ENCODE measurements around the gene SUGCT. TPM values are rescaled to one million over a fixed set of nuclear protein-coding genes. Genes with fewer than 3 reads are reported as not detected.
"Not testable (repeated sequence)": the region's sequence is repeated elsewhere in the genome, so short reads cannot be mapped to it uniquely, and the experiment has no call there.

The SUGCT gene
- total RNA-seq, 1 donor from 2014 or later = 0.79 TPM

GRCh38 chr7:40248681-40249080, 113.9 kb downstream of the SUGCT start:
- DNase-seq (ENCODE audit: low read depth in 2 of 2) = no peak

GRCh38 chr7:40253444-40253843, 118.6 kb downstream of the SUGCT start:
- DNase-seq (ENCODE audit: low read depth in 2 of 2) = not testable (repeated sequence)

GRCh38 chr7:40263752-40264390, 129.1 kb downstream of the SUGCT start:
- no peak for DNase-seq (ENCODE audit: low read depth in 2 of 2)

DNA sequence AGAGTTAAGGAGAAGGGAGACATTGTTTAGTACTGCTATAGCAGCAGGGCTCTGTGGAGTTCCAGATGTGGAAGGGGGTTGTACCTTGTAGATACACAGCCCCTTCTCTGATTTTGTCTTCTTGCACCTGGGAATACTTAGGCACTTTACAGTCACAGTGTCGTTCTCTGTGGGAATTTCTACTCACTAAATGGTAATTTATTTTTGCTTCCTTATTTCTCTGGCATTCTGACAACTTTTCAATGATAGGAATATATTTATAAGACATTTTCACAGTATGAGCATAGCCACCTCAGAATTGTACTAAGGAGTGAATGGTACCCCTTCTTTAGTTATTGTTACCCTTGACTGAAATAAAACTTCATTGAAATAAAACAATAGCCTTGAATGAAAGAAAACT, 132.8 kb downstream of the SUGCT start:
- DNase-seq (ENCODE audit: low read depth in 2 of 2) = no peak

DNA sequence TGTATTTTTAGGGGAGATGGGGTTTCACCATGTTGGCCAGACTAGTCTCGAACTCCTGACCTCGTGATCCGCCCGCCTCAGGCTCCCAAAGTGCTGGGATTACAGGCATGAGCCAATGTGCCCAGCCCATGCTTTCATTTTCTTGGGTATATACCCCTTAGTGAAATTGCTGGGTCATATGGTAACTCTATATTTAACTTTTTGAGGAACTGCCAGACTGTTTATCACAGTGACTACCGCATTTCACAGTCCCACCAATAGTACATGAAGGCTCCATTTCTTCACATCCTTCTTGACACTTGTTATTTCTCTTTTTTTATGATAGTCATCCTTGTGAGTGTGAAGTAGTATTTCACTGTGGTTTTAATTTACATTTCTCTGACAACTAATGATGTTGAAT, 134.0 kb downstream of the SUGCT start:
- DNase-seq (ENCODE audit: low read depth in 2 of 2) = not testable (repeated sequence)

DNA sequence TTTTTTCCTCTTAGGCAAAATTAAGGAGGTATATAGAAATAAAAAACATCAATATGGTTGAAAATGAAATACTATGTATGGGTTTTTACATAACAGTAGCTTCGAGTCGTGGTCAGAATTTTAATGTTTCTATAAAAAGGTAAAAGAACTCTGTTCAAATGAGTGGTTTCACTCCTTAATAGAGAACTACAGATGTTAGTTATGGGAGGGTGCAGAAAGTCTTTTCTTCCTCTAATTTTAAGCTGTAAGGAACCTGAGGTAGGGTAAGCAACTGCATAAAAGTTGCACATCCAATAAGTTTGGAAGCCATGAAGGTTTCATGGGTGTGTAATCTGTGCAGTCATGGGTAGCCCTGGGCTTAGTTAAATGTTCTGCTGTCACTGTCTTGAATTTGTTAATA, 141.3 kb downstream of the SUGCT start:
- DNase-seq (ENCODE audit: low read depth in 2 of 2) = no peak

GRCh38 chr7:40279991-40280390, 145.2 kb downstream of the SUGCT start:
- DNase-seq (ENCODE audit: low read depth in 2 of 2) = no peak

- DNase-seq (ENCODE audit: low read depth in 2 of 2) = no peak
These were observed 148.1 kb downstream of the SUGCT start for GRCh38 chr7:40282858-40283257.

GRCh38 chr7:40283391-40283790, 148.6 kb downstream of the SUGCT start:
- DNase-seq (ENCODE audit: low read depth in 2 of 2) = no peak

DNA sequence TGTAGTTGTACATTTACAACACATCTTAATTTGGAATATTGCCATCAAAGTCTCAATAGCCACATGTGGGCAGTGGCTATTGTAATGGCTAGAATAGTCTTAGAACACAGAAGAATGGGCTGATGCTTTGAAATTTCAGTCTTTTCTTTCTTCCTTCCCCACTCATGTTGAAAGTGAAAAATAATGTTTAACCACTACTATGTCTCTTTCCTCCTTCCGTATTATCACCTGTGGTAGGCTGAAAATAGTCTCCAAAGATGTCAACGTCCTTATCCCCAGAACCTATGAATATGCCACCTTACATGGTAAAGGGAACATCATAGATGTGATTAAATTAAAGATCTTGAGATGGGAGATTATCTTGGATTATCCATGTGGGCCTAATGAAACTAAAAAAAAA, 154.0 kb downstream of the SUGCT start:
- no peak for DNase-seq (ENCODE audit: low read depth in 2 of 2)

DNA sequence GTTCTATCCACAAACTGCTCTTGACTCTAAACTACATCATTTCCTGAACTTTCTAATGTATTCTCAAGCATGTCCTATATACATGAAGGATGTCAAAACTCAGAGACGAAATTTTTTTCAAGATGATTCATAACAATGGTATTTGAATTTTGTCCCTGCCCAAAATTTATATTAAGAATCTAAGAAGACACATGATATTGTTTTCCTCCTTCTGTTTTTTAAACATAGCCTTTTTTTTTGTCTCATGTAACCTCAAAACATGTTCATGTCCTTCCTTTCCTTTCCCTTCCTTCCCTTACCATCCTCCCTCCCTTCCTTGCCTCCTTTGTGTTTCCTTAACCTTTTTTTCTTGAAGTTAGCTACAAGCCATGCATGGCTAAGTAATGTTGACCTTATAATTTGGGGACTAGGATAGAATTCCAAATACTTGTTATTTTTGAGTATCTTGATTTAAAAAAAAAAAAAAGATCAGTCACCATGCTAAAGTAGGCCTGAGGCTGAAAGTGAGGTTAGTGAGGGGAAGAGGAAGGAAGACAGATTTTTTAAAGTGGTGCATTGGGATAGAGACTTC, 163.0 kb downstream of the SUGCT start:
- peak in 1 of 2 donors; percentile 55 for DNase-seq (ENCODE audit: low read depth in 2 of 2)

GRCh38 chr7:40298421-40298820, 163.6 kb downstream of the SUGCT start:
- peak; percentile 8 to 17 for DNase-seq (ENCODE audit: low read depth in 2 of 2)

GRCh38 chr7:40299097-40299496, 164.3 kb downstream of the SUGCT start:
- peak; percentile 85 to 94 for DNase-seq (ENCODE audit: low read depth in 2 of 2)

GRCh38 chr7:40300146-40300670, 165.4 kb downstream of the SUGCT start:
- DNase-seq (ENCODE audit: low read depth in 2 of 2) = no peak

GRCh38 chr7:40301486-40302068, 166.8 kb downstream of the SUGCT start:
- DNase-seq (ENCODE audit: low read depth in 2 of 2) = no peak

- DNase-seq (ENCODE audit: low read depth in 2 of 2) = peak; percentile 2 to 55
These were observed 169.2 kb downstream of the SUGCT start for GRCh38 chr7:40303996-40304395.

- DNase-seq (ENCODE audit: low read depth in 2 of 2) = peak in 1 of 2 donors; percentile 31
These were observed 170.4 kb downstream of the SUGCT start for GRCh38 chr7:40305229-40305628.

- DNase-seq (ENCODE audit: low read depth in 2 of 2) = peak in 1 of 2 donors; percentile 61
These were observed 171.2 kb downstream of the SUGCT start for GRCh38 chr7:40306025-40306424.

DNA sequence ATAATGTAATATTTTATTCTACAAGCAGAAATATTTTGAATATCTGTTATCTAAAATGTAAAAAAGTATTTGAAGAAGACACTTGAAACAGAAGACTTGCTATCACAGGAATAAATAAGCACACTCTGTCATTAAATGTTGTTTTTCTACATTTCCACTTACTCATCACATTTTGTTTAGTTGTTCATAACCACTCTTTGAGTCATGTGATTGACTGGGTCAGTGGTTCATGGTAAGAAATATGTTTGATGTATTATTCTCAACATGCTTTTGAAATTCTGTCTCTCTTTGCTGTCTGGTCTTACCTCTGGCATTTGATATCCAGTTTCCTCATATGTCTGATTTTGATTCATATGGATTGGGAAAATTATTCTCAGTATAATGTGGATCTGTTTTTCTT, 171.8 kb downstream of the SUGCT start:
- peak; percentile 64 to 72 for DNase-seq (ENCODE audit: low read depth in 2 of 2)

- peak; percentile 22 to 75 for DNase-seq (ENCODE audit: low read depth in 2 of 2)
These were observed 175.5 kb downstream of the SUGCT start for GRCh38 chr7:40310258-40310657.

DNA sequence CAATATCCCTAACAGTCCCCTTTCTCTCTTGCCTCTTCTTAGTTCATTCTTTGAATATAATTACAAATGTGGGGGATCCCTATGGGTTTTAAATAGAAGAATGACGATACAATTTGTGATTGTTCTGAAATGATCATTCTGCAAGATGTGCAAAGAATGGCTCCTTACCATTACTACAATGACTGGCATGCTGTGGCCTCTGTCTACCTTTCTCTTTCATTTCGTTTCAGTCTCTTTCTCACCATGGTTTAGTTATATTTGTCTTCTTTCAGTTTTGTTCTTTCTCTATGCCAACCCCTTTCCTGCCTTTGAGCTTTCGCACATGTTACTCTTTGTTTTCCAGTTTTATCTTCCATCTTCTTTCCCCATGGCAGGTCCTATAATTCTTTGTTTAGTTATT, 176.5 kb downstream of the SUGCT start:
- DNase-seq (ENCODE audit: low read depth in 2 of 2) = no peak

GRCh38 chr7:40315277-40315676, 180.5 kb downstream of the SUGCT start:
- DNase-seq (ENCODE audit: low read depth in 2 of 2) = no peak

DNA sequence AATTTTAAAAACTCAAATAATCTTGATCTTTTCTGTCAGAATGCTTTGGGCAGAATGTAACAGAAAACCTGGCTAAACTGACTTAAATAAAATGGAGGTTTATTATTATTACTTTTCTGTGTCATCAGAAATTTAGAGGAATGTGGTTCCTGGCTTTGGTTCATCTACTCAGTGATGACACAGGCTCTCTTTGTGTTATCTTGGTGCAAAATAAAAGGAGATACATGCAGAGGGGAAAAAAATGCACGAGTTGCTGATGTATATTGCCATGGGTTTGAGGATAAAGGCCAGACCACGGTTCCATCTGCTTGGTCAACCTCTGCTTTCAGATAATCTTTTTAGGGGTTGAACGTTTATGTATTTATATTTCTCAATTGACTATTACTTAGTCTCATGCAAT, 181.4 kb downstream of the SUGCT start:
- no peak for DNase-seq (ENCODE audit: low read depth in 2 of 2)

Measured in lung microvascular endothelial cell (primary cell).